22Rv1 (cell line): ENCODE data around the gene NR1H2.

Source experiments
- CTCF ChIP-seq: fragments of 450-650 bp; IDR thresholded peaks from 2 replicates; pipeline ENCODE4 v1.5.1; 2017; ENCODE audit warnings: mild to moderate bottlenecking
- ZFX ChIP-seq: fragments of 450-650 bp; IDR thresholded peaks from 2 replicates; pipeline ENCODE4 v1.6.1; 2017; ENCODE audit warnings: antibody characterized with exemption, borderline replicate concordance

GRCh38 chr19:50419580-50420035 is 43.4 kb downstream of the NR1H2 start:
- TF ChIP-seq CTCF = no peak
- no peak for TF ChIP-seq ZFX
